ENCODE measurements around the gene MRPL23. TPM values are rescaled to one million over a fixed set of nuclear protein-coding genes. Genes with fewer than 3 reads are reported as not detected.

Gene MRPL23
- total RNA-seq, 1 experiment from 2014 or later: 83.8 TPM

DNA sequence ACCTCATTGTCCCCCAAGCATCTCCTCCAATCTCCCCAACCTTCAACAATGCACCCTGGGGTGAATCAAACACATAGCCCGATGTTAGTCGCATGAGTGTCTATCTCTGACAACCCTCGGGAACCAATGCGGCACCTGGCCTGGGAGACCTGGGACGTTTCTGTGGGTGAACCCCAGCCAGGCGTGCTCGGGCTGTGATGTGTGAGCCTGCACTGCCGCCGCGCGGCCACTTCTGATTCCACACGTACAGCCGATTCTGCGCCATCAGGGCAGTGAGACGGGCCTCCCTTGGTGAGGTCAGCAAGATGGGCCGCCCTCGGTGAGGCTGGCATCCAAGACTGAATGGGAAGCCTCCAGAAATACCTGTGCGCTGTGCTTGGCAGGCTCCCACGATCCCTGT lies 55.7 kb downstream of the MRPL23 start:
- Histone ChIP-seq H3K4me3 (ENCODE audit: low read depth, low read length, poor library complexity, severe bottlenecking) (no peak overlapping the region), H3K4me1 (ENCODE audit: insufficient read depth, low read length, poor library complexity, severe bottlenecking) (no peaks in the 10 kb centered on the region), H3K27me3 (replicated peaks; ENCODE audit: insufficient read depth, low read depth, low read length, poor library complexity) (no peaks in the 10 kb centered on the region), H3K27ac (ENCODE audit: low read depth, low read length, poor library complexity, severe bottlenecking) (no peak overlapping the region), H3K9me3 (ENCODE audit: low read depth, low read length, poor library complexity, severe bottlenecking) (no peaks in the 10 kb centered on the region), H3K36me3 (ENCODE audit: insufficient read depth, low read length, poor library complexity, severe bottlenecking) (no peaks in the 10 kb centered on the region)
- no peak for TF ChIP-seq EZH2 (IDR thresholded peaks at IDR 0.05; ENCODE audit: borderline replicate concordance, low read depth, low read length, poor library complexity, severe bottlenecking)
- TF ChIP-seq, protein P1, sequence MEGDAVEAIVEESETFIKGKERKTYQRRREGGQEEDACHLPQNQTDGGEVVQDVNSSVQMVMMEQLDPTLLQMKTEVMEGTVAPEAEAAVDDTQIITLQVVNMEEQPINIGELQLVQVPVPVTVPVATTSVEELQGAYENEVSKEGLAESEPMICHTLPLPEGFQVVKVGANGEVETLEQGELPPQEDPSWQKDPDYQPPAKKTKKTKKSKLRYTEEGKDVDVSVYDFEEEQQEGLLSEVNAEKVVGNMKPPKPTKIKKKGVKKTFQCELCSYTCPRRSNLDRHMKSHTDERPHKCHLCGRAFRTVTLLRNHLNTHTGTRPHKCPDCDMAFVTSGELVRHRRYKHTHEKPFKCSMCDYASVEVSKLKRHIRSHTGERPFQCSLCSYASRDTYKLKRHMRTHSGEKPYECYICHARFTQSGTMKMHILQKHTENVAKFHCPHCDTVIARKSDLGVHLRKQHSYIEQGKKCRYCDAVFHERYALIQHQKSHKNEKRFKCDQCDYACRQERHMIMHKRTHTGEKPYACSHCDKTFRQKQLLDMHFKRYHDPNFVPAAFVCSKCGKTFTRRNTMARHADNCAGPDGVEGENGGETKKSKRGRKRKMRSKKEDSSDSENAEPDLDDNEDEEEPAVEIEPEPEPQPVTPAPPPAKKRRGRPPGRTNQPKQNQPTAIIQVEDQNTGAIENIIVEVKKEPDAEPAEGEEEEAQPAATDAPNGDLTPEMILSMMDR (conservative IDR thresholded peaks at IDR 0.05; ENCODE audit: low read depth, low read length): no peak
- BruUV-seq (replicated peaks): no TSS peak
- ChIA-PET CTCF (no interaction called here), POLR2A (ENCODE audit: low non-redundant PET) (no interaction called here)
- DNase-seq (ENCODE audit: low spot score): no peak
- intact Hi-C loops (cut with micrococcal nuclease; ENCODE audit: unreplicated experiment): no loop called here

DNA sequence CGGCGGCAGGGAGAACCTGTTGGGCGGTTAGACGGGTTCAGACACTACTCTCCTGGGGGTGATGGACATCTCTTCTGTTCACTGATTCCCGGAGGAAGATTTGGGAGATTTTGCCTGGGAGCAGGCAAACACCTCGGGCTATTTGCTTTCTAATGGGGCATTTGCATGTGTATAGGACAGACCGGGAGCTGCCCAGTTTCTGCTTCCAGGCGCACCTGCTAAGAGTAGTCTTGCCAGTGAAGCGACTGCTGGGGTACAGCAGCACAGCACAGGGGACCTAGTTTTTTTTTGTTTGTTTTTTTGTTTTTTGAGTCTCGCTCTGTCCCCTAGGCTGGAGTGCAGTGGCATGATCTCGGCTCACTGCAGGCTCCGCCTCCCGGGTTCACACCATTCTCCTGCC lies 57.3 kb downstream of the MRPL23 start:
- H3K27ac ChIP-seq (ENCODE audit: low read depth, low read length, poor library complexity, severe bottlenecking): no peak overlapping the region
- H3K9me3 ChIP-seq (ENCODE audit: low read depth, low read length, poor library complexity, severe bottlenecking): no peaks in the 10 kb centered on the region
- H3K4me1 ChIP-seq (ENCODE audit: insufficient read depth, low read length, poor library complexity, severe bottlenecking): no peaks in the 10 kb centered on the region
- no peaks in the 10 kb centered on the region for H3K36me3 ChIP-seq (ENCODE audit: insufficient read depth, low read length, poor library complexity, severe bottlenecking)
- CTCF ChIA-PET: no interaction called here
- no peak for DNase-seq (ENCODE audit: low spot score)
- intact Hi-C loops (cut with micrococcal nuclease; ENCODE audit: unreplicated experiment): no loop called here
- H3K27me3 ChIP-seq (replicated peaks; ENCODE audit: insufficient read depth, low read depth, low read length, poor library complexity): no peaks in the 10 kb centered on the region
- POLR2A ChIA-PET (ENCODE audit: low non-redundant PET): no interaction called here
- BruUV-seq (replicated peaks): no TSS peak
- TF ChIP-seq, protein P1 (conservative IDR thresholded peaks at IDR 0.05; ENCODE audit: low read depth, low read length): no peak
- TF ChIP-seq EZH2 (IDR thresholded peaks at IDR 0.05; ENCODE audit: borderline replicate concordance, low read depth, low read length, poor library complexity, severe bottlenecking): no peak
- H3K4me3 ChIP-seq (ENCODE audit: low read depth, low read length, poor library complexity, severe bottlenecking): no peak overlapping the region

Other genes with a start within 250 kb of the MRPL23 start
- 0.24 TPM in 1 of 2 replicates, not detected in the other for gene IFITM10, start 196.7 kb upstream of the MRPL23 start, total RNA-seq (2021)
- gene CTSD, start 183.4 kb upstream of the MRPL23 start, total RNA-seq (2021): 144 and 159 TPM in 2 replicates
- gene SYT8, start 112.3 kb upstream of the MRPL23 start, total RNA-seq (2021): not detected in 2 replicates
- gene TNNI2, start 108.4 kb upstream of the MRPL23 start, total RNA-seq (2021): not detected in 2 replicates
- gene LSP1, start 94.2 kb upstream of the MRPL23 start, total RNA-seq (2021): not detected in 2 replicates
- not detected in 2 replicates for gene PRR33, start 55.4 kb upstream of the MRPL23 start, total RNA-seq (2021)
- gene TNNT3, start 27.6 kb upstream of the MRPL23 start, total RNA-seq (2021): not detected in 2 replicates
- gene H19, start 50.5 kb downstream of the MRPL23 start, total RNA-seq (2021): not detected in 2 replicates
- 0.17 and 0.20 TPM in 2 replicates for gene IGF2, start 192.1 kb downstream of the MRPL23 start, total RNA-seq (2021)
- not detected in 2 replicates for gene INS, start 213.9 kb downstream of the MRPL23 start, total RNA-seq (2021)
- gene TH, start 224.5 kb downstream of the MRPL23 start, total RNA-seq (2021): not detected in 2 replicates